Body of pancreas (tissue), 4 donors: ENCODE measurements around the gene BCL11B. TPM values are rescaled to one million over a fixed set of nuclear protein-coding genes. Genes with fewer than 3 reads are reported as not detected.
"Not testable (repeated sequence)": the region's sequence is repeated elsewhere in the genome, so short reads cannot be mapped to it uniquely, and the experiment has no call there.

Source experiments
- ATAC-seq: fragments of 150-250 bp; one replicate; pipeline ENCODE4 v1.9.1; 2016
- DNase-seq, 4 donors: peaks; one replicate each; pipeline ENCODE4 v3.0.0-alpha.2; 2019
- H3K27ac ChIP-seq, 4 donors: fragments of 200-600 bp; sonication (generic); 1 replicate in 3 of 4; 2 replicates in 1 of 4; pipeline versions ENCODE4 v1.5.1 to v1.6.1; 2016 to 2019; ENCODE audit warnings: mild to moderate bottlenecking in 1 of 4, mixed read lengths in 1 of 4, moderate library complexity in 1 of 4
- H3K27me3 ChIP-seq, 2 donors: fragments of 200-600 bp; sonication (generic); one replicate each; pipeline ENCODE4 v1.6.0; 2016; ENCODE audit warnings: mild to moderate bottlenecking in 1 of 2
- H3K36me3 ChIP-seq, 2 donors: fragments of 200-600 bp; sonication (generic); replicated peaks in 1 of 2; 2 replicates each; pipeline ENCODE4 v1.5.1; 2016; ENCODE audit warnings: low read depth in 2 of 2; ENCODE audit not compliant: insufficient read depth in 1 of 2
- H3K4me1 ChIP-seq: fragments of 200-600 bp; sonication (generic); one replicate; pipeline ENCODE4 v1.6.0; 2016
- H3K4me3 ChIP-seq, 2 donors: fragments of 200-600 bp; sonication (generic); 1 replicate in 1 of 2; 2 replicates in 1 of 2; pipeline ENCODE4 v1.5.1; 2016 to 2019
- H3K9me3 ChIP-seq, 3 donors: fragments of 200-600 bp; sonication (generic); 1 replicate in 2 of 3; 2 replicates in 1 of 3; pipeline ENCODE4 v1.5.1; 2016
- POLR2A ChIP-seq, 3 donors: fragments of 450-650 bp; IDR thresholded peaks; one replicate each; pipeline ENCODE4 v1.6.1; 2016; ENCODE audit warnings: antibody characterized with exemption in 3 of 3, mild to moderate bottlenecking in 2 of 3
- WGBS, 2 donors: methylation state at CpG; one replicate each; pipeline ENCODE4 v1.1.5; 2017; 5-methylcytosine and 5-hydroxymethylcytosine counted together
- intact Hi-C: fragments of 100-400 bp; cut with DNase I; formaldehyde crosslinking; loops from one replicate; pipeline ENCODE4 v1.15.1; 2023
- total RNA-seq, 2 donors: library from RNA; depleted of rRNA; stranded (reverse); fragments of >200 nt; gene quantifications; one replicate each; pipeline ENCODE4 v1.1.0, GENCODE V29; 2016
- TF ChIP-seq, protein P1 (sequence below), 7 experiments: fragments of 450-650 bp in 4 of 7; fragments of 200-600 bp in 3 of 7; sonication (generic) in 3 of 7; IDR thresholded peaks; one replicate each; pipeline ENCODE4 v1.5.1; 2016 to 2019; ENCODE audit warnings: antibody characterized with exemption in 7 of 7

The BCL11B gene
- total RNA-seq, 2 donors from 2014 or later = 0.78 TPM; not detected in 1

DNA sequence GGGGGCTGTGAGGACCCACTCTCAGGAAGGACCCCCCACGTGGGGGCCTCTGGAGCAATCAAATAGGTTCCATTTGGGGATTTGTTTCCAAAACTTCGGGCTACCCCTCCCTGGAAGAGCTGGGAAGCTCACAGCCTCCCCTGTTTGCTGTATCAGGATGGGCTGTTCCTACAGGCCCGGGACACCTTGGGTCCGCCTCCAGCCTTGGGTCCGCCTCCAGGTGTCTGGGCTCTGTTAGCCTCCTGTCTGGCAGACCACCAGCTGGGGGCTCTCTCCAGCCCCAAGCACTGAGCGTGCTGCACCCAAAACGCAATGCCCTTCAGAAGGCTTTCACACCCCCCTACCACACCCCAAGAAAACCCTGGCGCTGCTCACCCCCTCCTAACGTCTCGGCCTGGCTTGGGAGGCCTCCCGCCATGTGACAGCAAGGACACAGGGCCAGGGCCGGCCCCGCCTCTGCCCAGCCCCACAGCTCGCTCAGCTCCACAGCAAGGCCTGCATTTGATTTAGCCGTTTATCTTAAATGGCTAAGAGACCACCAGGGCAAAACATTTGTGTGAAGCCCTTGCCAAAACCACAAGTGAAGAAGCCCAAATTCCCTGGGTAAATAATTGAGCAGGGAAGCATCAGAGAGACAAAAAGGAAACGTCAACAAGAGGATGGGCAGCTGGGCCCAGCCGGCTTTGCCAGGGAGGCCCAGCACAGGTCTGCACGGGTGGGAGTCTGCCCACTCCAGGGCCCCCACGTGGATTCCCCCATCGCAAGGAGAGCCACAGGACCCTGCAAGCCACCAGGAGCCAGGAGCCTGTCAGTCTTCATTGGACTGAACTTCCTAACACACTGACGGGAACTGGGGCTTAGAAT, 39.9 kb downstream of the BCL11B start:
- no peaks in the 10 kb centered on the region for H3K9me3 ChIP-seq
- WGBS, 2 donors = 32 to 47% methylated on average over 17 to 21 of the region's 21 CpGs
- peaks cover 3% of the 10 kb centered on the region for H3K4me1 ChIP-seq
- intact Hi-C loops = no loop called here
- ATAC-seq (no peak), DNase-seq (no peak)
- TF ChIP-seq, protein P1, sequence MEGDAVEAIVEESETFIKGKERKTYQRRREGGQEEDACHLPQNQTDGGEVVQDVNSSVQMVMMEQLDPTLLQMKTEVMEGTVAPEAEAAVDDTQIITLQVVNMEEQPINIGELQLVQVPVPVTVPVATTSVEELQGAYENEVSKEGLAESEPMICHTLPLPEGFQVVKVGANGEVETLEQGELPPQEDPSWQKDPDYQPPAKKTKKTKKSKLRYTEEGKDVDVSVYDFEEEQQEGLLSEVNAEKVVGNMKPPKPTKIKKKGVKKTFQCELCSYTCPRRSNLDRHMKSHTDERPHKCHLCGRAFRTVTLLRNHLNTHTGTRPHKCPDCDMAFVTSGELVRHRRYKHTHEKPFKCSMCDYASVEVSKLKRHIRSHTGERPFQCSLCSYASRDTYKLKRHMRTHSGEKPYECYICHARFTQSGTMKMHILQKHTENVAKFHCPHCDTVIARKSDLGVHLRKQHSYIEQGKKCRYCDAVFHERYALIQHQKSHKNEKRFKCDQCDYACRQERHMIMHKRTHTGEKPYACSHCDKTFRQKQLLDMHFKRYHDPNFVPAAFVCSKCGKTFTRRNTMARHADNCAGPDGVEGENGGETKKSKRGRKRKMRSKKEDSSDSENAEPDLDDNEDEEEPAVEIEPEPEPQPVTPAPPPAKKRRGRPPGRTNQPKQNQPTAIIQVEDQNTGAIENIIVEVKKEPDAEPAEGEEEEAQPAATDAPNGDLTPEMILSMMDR (IDR thresholded peaks at IDR 0.05) = no peak
- TF ChIP-seq POLR2A (IDR thresholded peaks at IDR 0.05) = no peak
- no peaks in the 10 kb centered on the region for H3K27me3 ChIP-seq
- H3K36me3 ChIP-seq = no peaks in the 10 kb centered on the region
- no peak overlapping the region for H3K4me3 ChIP-seq
- H3K27ac ChIP-seq = no peak overlapping the region

DNA sequence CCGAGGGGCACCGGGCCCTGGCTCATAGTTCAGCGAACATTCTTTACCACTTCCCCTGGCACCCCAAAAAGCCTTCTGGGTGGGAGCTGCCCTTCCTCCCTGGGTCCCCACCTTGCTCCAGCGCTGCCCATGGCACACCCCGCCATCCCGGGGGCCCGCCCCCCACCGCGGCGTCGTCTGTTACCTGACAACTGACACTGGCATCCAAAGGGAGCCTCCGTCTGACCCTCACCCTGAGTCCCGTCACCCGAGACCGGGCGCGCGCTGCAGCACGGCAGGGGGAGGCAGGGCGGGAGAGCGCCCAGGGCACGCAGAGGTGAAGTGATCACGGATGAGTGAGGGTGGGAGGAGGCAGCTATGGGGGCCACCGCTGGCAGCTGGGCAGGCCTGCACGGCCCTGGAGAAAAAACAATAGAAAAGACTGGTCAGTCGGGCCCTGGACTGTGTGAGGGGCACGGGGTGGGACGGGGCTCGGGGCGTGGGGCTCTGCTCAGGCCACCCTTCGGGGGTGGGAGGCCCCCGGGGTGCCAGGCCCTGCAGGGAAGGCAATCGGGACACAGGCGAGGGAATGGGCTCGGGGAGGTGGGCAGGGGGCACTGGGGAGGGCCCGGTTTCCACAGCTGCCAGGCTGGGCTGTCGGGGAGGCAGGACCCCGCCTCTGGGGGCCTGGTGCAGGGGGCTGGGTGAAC, 40.7 kb downstream of the BCL11B start:
- 27 to 29% methylated on average over 16 to 38 of the region's 38 CpGs for WGBS, 2 donors
- Histone ChIP-seq H3K27me3 (no peaks in the 10 kb centered on the region), H3K4me3 (no peak overlapping the region)

DNA sequence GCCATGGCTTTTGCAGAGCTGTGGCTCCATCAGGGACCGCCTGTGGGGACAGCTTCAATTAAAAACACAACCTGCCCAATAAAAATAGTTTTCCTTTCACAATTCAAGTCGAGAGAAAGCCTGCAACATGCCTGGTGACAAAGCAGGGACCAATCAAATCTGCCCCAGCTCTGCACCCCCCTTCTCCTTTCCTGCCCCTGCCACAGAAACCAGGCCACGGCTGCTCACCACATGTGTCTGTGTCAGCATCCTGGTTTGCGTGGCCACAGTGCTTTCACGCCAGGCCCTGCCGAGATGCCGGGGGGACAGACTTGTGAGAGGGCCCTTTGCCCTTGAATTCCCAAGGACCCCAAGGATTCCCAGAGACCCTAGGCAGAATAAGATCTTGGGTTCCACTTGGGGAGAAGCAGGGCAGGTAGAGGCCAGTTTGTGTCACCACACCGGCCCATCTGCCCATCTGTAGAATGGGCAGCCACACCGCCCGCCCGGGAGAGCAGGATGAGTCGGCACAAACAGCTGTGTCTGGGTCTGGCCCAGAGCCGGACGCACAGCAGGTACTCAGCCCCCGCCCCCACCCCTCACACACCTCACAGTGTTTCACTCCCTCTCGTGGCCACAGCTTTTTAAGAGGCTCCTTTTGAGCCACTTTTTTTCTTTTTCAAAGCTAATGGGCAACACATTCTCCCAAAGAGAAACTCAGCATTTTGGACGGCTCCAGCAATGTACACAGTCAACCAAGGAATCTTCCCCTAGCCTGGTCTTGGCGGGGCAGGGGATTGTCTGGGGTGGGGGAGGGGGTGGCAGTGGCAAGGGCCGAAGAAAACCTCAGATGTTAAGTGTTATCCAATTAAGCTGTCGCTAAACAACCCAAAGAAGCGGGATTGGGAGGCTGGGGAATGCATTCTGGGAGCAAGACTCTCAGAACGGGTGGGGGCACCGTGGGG, 41.5 kb downstream of the BCL11B start:
- intact Hi-C loops = no loop called here
- Histone ChIP-seq H3K4me3 (no peak overlapping the region), H3K4me1 (peaks cover 13% of the 10 kb centered on the region), H3K9me3 (no peaks in the 10 kb centered on the region), H3K27me3 (no peaks in the 10 kb centered on the region), H3K36me3 (no peaks in the 10 kb centered on the region), H3K27ac (no peak overlapping the region)
- TF ChIP-seq POLR2A (IDR thresholded peaks at IDR 0.05) = no peak
- TF ChIP-seq, protein P1 (IDR thresholded peaks at IDR 0.05) = no peak
- 57 to 72% methylated on average over 15 to 22 of the region's 23 CpGs for WGBS, 2 donors
- DNase-seq = peak in 1 of 4 donors; percentile 13
- peak; percentile 27 for ATAC-seq

More for the DNA sequence above, 40.7 kb downstream of the BCL11B start:
- intact Hi-C loops = no loop called here
- DNase-seq (no peak), ATAC-seq (no peak)
- no peak overlapping the region for H3K27ac ChIP-seq
- TF ChIP-seq, protein P1 (IDR thresholded peaks at IDR 0.05) = no peak
- no peak for TF ChIP-seq POLR2A (IDR thresholded peaks at IDR 0.05)
- no peaks in the 10 kb centered on the region for H3K9me3 ChIP-seq
- H3K36me3 ChIP-seq = no peaks in the 10 kb centered on the region
- H3K4me1 ChIP-seq = peaks cover 10% of the 10 kb centered on the region

DNA sequence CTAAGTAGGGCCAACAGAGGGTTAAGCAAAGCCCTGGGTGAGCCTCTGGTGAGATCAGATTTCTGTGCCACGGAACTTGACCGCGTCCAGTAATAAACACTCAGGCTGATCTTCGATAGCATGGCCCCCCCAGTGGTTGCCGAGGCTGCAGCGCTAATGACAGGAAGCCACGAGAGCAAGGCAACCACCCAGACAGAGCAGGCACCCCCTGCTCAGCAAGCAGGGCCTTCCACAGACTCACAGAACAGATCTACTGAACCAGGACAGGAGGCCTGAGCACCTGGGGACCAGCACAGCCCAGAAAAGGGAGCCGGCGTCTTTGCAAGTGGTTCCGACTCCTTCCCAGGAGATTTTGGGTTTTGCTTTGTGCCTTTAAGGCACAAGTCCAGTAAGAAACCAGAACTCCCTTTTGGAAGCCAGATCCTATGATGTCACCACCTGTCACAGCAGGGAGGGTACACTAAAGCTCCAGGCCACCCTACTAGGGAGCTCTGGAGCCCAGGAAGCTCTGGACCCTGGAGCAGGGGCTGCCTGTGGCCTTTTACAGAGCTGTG, 42.3 kb downstream of the BCL11B start:
- Histone ChIP-seq H3K4me3 (no peak overlapping the region), H3K9me3 (no peaks in the 10 kb centered on the region), H3K27me3 (no peaks in the 10 kb centered on the region), H3K4me1 (peaks cover 13% of the 10 kb centered on the region), H3K36me3 (no peaks in the 10 kb centered on the region), H3K27ac (no peak overlapping the region)
- ATAC-seq = no peak
- intact Hi-C loops = no loop called here
- 49 to 53% methylated on average over 4 to 10 of the region's 10 CpGs for WGBS, 2 donors
- TF ChIP-seq, protein P1 (IDR thresholded peaks at IDR 0.05) = no peak
- no peak for TF ChIP-seq POLR2A (IDR thresholded peaks at IDR 0.05)
- DNase-seq = no peak

DNA sequence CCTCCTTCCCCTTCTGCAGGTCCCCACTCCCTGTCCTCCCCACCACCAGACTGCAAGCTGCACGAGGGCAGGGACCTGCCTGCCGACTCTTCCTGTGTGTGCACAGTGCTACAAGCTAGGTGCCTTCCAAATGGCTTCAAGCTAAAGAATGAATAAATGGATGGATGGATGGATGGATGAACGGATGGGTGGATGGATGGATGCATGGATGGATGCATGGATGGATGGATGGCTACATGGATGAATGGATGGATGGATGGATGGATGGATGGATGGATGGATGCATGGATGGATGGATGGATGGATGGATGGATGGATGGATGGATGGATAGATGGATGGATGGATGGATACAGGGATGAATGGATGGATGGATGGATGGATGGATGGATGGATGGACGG, 43.2 kb downstream of the BCL11B start:
- DNase-seq, H3K27ac ChIP-seq, intact Hi-C loops: not testable (repeated sequence)

More for the DNA sequence above, 43.2 kb downstream of the BCL11B start:
- H3K36me3 ChIP-seq, H3K4me3 ChIP-seq, ATAC-seq, H3K27me3 ChIP-seq, H3K9me3 ChIP-seq: not testable (repeated sequence)
- peaks cover 13% of the 10 kb centered on the region for H3K4me1 ChIP-seq
- 75 to 77% methylated on average over 4 of the region's 4 CpGs for WGBS, 2 donors
